SK-N-SH (cell line): ENCODE data around the gene SLX1A.

Source experiments
- CHD2 ChIP-seq: fragments of 150-350 bp; IDR thresholded peaks from 2 replicates; pipeline ENCODE4 v1.6.1; 2018; ENCODE audit warnings: low read length; ENCODE audit not compliant: partially characterized antibody
- CTCF ChIP-seq: fragments of 200-600 bp; sonication (generic); IDR thresholded peaks from 2 replicates; pipeline ENCODE4 v1.6.1; 2017; ENCODE audit warnings: antibody characterized with exemption, mild to moderate bottlenecking, moderate library complexity
- EP300 ChIP-seq, 2 experiments: IDR thresholded peaks; 2 replicates each; pipeline versions ENCODE4 v1.4.0 to v1.6.1; 2012; ENCODE audit warnings: borderline replicate concordance in 1 of 2, low read depth in 1 of 2, low read length in 1 of 2
- EZH2phosphoT487 ChIP-seq: fragments of 200-600 bp; sonication (generic); IDR thresholded peaks from 2 replicates; pipeline ENCODE4 v1.6.1; 2017; ENCODE audit warnings: low read depth, mixed run types, mild to moderate bottlenecking, antibody characterized with exemption, moderate library complexity, borderline replicate concordance
- FOXM1 ChIP-seq: IDR thresholded peaks from 2 replicates; pipeline ENCODE4 v1.4.0; 2012; ENCODE audit warnings: low read depth, mild to moderate bottlenecking
- GABPA ChIP-seq: IDR thresholded peaks from 2 replicates; pipeline ENCODE4 v1.4.0; 2012; ENCODE audit warnings: low read depth, mild to moderate bottlenecking
- POLR2AphosphoS5 ChIP-seq: IDR thresholded peaks from 2 replicates; pipeline ENCODE4 v1.6.1; 2012; ENCODE audit warnings: low read depth, low read length
- RCOR1 ChIP-seq: fragments of 150-350 bp; IDR thresholded peaks from 2 replicates; pipeline ENCODE4 v1.6.1; 2017; ENCODE audit warnings: antibody characterized with exemption, low read length
- REST ChIP-seq: IDR thresholded peaks from 2 replicates; pipeline ENCODE4 v1.6.1; 2012; ENCODE audit warnings: mild to moderate bottlenecking, low read depth, low read length, moderate library complexity
- SIN3A ChIP-seq: IDR thresholded peaks from 2 replicates; pipeline ENCODE4 v1.6.1; 2012; ENCODE audit warnings: low read depth, mild to moderate bottlenecking, low read length, moderate library complexity, borderline replicate concordance
- USF2 ChIP-seq: fragments of 150-350 bp; IDR thresholded peaks from 2 replicates; pipeline ENCODE4 v1.6.1; 2017; ENCODE audit warnings: antibody characterized with exemption, low read length, low read depth, borderline replicate concordance
- YY1 ChIP-seq: IDR thresholded peaks from 2 replicates; pipeline ENCODE4 v1.4.0; 2012; ENCODE audit warnings: low read depth, mild to moderate bottlenecking

- TF ChIP-seq GABPA (no peak), CTCF (no peak), REST (no peak), YY1 (no peak), SIN3A (no peak), FOXM1 (no peak), EP300 (IDR thresholded peaks at IDR 0.05; ENCODE audit: borderline replicate concordance in 1 of 2, low read depth in 1 of 2, low read length in 1 of 2) (no peak), RCOR1 (no peak), POLR2AphosphoS5 (no peak), CHD2 (no peak), USF2 (no peak), EZH2phosphoT487 (no peak)
These were observed 30.1 kb upstream of the SLX1A start for GRCh38 chr16:30163538-30163937.
